HG02938 (cell line): Measurements from ENCODE around the gene BAIAP2.

Experiments used
- ATAC-seq: cut with Tn5 transposase; IDR thresholded peaks from one replicate; pipeline ENCODE4 v1.9.1; 2021; ENCODE audit warnings: mild to moderate bottlenecking, moderate library complexity; ENCODE audit not compliant: unreplicated experiment

Gene BAIAP2

DNA sequence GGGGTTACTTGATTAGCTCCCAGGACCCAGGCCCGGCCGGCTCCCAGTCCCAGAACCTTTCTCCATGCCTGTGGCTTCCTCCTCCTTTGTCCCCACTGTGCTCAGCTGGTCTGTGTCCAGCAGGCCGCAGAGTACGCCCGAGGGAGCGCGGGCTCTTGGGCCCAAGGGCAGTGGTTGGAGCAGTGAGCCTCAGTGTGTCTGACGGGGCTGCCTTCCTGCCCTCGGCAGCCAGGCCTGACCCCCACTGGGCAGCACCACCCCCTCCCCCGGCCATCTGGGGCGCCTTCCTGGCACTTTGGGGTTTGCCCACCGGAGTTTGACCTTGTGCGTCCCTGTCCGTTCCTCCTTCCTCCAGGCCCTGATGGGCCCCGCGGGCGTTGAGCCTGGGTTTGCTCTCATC, 67.9 kb downstream of the BAIAP2 start:
- no peak for ATAC-seq

DNA sequence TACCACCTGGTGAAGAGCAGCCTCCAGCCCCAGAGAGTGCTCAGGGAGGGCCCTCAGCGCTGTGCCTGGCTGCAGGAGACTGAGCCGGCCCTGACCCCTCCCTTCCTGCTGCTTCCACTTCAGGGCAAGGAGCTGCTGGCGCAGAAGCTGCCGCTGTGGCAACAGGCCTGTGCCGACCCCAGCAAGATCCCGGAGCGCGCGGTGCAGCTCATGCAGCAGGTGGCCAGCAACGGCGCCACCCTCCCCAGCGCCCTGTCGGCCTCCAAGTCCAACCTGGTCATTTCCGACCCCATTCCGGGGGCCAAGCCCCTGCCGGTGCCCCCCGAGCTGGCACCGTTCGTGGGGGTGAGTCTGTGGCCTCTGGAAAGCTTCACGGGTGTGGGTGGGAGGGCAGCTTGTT, 68.4 kb downstream of the BAIAP2 start:
- ATAC-seq = no peak

DNA sequence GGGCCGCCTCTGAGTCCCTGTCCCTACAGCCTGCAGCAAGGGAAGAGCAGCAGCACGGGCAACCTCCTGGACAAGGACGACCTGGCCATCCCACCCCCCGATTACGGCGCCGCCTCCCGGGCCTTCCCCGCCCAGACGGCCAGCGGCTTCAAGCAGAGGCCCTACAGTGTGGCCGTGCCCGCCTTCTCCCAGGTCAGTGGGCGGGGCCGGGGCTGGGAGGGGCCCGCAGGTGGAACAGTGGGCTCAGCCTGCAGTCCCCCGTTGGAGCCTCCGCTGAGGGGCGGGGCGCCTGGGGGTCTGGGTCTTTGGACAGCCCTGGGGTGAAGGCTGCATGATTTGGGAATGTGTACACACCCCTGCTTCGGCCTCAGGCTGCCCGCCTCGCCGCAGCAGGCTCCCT, 71.8 kb downstream of the BAIAP2 start:
- no peak for ATAC-seq

DNA sequence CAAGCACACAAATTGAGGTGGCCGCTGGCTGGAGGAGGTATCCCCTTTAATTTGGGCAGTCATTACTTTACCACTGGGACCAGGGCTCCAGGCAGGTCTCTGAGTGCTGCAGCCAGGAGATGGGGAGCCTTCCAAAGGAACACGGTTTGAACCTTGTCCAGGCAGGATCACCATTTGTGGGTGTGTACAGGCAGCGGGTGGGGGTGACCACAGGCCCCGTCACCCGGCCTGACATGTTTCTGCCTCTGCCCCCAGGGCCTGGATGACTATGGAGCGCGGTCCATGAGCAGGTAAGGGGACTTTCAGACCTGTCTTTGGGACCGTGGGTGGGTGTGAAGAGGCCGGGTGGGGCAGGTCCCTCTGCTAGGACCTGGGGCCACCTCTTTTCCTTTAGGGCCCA, 73.3 kb downstream of the BAIAP2 start:
- no peak for ATAC-seq

DNA sequence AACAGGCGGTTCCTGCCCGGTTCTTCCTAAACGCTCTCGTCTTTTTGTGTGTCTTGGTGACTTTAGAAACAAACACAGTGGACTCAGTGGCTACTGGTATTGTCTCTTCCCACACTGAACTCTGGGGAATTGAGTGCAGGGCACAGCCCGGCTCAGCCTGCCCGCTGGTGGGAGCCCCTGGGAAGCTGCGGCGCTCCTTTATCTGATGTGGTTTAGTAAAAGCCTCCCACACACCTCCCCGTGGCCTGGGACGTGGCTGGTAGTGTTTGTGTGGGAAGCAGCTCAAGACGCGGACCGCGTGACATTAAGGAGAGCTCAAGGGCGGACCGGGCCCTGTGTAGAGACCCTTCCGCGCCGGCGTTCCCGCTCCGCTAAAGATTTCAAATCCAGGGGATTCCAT, 75.0 kb downstream of the BAIAP2 start:
- ATAC-seq = no peak

DNA sequence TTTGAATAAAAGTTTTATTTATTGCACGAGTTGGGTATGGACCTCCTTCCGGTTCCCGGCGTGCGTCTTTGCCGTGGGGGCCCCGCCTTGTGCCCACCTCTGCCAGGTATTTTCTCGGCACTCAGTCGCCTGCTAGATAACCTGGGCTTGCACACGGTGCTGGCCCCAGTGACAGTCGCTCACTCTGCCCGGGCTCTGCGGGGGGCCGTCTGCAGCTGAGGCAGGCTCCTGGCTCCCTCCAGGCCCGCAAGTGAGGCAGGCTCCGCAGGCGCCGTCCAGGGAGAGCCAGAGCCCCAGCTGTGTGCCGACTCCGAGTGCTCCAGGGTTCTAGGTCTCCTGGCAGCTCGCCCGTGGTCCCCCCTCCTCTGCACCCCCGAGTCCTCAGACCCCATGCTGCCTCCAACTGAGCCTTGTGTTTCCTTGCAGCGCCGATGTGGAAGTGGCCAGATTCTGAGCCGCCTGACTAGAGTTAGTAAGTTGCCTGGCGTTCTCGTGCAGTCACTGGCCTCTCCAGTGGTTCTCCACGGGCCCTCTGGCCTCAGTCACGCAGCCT, 75.6 kb downstream of the BAIAP2 start:
- ATAC-seq = no peak

DNA sequence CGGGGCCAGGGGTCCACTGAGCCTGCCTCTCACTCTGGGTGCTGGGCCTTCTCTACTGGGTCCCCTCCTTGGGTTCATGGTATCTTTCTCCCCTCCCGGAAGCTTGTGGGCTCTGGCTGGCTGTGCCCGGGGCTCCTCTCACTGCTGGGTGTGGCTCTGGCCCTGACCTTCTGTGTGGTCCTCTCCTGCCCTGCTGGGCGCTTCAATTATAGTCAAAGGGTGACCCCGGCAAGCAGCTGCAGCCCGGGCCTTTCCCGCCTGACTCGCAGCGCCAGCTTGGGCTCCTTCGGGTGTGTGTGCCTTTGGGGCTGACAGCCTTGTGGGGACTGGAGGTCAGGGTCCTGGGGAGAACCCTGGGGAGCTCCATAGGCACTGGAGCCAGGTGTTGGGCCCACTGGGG, 76.1 kb downstream of the BAIAP2 start:
- ATAC-seq = no peak

DNA sequence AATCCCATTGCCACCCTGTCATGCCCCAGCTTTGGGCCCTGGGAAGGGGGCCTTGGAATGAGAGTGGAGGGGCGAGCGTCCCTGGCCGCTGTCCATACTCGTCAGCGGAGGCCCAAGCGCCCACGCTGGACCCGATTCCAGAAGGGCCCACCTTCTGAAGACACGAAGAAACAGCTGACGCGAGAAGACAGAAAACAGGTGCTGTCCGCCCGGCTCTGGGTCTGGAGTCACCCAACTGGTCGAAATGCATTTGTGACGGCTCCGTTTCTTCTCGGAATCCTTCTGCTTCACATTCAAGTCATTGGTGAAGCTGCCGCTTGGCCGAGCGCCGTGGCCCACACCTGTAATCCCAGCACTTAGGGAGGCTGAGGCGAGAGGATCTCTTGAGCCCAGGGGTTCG, 77.5 kb downstream of the BAIAP2 start:
- no peak for ATAC-seq

DNA sequence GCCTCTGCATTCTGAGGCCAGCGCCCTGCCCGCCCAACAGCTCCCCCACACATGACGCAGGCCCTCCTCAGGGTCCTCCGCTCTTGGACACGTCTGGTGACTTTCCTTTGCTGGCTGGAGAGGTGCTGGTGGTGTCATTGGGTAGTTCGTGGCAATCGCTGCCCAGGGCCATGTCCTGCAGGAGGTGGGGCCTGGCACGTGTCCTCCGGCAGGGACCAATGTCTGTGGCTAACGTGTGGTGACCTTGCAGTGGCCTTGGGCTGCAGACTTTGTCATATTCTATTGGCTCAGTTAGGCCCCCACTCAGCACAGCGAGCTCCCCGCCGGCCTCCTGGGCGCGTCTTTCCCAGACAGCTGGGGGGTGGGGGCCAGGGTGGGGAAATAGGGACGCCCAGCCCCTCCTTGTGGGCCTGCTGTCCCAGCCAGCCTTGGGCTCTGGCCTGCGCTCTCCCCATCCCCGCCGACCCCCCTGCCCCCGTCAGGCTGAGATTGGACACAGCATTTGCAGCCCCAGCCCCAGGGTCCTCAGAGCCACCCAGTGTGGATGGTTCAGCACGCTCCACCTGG, 78.3 kb downstream of the BAIAP2 start:
- no peak for ATAC-seq

DNA sequence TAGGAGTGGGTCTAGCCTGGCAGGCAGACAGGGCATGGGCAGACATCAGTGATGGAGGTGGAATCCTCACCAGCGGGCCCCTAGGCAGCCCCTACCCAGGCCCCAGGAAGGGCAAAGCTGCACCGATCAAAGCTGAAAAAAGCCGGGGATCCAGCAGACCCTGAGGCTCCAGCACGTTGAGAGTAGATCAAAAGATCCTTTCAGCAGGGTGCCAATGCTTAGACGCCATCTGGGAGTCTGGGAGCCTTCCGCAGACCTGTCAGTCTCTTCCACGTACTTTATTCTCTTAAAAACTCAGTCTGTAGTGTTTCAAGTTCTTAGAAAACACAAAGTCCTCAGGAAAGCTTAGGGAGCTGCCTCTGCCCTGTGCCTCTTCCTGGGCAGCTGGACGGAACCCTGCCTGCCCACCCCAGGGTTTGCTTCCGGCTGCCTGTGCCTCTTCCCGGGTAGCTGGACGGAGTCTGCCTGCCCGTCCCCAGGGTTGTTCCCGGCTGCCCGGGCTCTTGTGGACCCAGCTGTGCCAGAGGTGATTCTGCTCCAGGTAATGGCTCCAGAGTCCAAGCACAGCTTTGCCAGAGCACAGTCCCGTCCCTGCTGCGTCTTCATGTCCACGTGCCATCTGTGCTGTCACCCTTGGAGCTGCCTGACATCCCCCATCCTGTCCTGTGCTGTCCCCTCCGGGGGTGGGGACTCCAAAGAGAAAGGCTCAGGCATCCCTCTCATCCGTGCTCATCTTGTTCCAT, 79.6 kb downstream of the BAIAP2 start:
- no peak for ATAC-seq

DNA sequence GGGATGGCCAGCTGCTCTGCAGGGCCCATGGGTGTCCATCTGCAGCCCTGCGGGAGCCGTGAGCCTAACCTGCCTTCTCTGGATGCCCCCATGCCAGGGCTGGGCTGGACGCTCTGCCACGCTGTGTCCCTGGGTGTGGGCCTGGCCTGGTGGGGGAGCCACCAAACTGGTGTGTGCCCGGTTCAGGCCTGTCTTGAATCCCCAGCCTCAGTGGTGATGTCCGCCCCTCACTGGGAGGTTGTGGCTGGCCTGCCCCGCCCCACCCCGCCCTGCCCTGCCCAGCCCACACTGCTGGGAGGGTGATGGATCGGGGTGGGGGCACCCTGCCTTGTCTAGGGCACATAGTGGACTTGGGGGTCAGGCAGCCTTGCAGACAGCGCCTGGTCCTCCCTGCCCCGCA, 80.3 kb downstream of the BAIAP2 start:
- no peak for ATAC-seq

DNA sequence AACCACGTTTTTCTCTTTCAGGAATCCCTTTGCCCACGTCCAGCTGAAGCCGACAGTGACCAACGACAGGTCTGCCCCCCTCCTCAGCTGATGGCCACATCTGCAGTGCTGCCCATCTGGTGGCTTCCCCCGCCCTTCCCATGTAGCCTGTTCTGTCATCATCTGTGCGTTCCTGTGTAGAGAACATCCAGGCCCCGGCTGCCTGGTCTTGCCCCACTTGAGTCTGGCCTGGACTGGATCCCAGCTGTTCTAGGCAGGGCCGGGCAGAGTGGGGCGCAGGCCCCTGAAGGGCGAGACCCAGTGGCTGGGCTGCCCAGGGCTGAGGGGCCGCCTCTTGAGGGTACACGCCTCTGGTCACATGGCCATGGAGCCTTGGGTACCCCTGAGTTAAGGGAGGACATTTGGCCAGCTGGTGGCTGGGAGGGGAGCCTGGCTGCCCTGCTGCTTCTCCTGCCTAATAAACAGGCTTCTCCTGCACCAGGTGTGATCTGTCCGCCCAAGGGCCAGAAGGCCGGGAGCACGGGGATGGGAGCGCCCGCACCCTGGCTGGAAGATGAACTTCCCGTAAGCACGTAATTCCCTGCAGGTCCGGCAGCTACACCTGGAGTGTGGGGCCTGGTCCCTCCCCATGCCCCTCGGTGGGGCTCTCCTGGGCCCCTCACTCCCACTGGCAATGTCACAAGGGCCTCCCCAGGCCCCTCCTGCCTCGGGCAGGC, 81.0 kb downstream of the BAIAP2 start:
- no peak for ATAC-seq

DNA sequence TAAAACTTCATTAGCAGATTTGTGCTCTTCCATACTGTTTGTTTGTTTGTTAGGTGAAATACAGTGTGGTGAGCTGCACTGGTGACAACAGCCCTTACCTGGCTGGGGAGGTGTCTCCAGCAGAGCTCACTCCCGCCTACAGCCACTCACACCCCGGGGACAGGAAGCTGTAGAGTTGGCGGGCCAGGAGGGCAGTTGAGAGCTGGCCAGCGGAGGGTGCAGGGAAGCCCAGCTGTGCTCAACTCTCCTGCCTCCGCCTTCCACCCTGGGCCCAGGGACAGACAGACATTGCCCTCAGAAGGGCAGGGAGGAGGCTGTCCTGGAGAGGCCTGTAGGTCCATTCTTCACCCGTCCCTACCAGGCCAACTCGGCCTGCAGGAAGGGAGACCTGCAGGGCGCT, 81.8 kb downstream of the BAIAP2 start:
- ATAC-seq = no peak

DNA sequence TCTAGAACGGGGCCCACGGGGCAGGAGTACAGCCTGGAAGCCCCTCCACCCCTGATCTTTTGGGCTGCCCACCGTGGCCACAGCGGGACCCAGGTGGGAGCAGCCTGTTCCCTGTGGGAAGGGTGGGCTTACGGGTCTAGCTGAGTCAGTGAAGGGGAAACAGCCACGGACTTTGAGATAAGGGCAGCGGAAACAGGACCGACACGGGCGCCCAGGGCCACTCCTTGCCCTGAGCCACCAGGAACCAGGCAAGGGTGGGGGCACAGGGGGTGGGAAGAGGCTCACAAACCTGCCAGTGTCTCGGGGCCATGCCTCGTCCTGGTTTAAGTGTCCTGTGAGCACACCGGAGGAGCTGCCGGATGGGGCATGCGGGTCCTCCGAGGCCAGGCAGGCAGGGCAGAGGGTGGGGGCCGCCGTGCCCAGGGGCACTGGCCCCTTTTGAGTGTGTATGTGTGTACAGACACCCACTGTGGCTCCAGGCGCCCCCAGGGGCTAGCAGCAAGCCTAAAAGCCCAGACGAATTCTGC, 82.8 kb downstream of the BAIAP2 start:
- ATAC-seq = no peak

DNA sequence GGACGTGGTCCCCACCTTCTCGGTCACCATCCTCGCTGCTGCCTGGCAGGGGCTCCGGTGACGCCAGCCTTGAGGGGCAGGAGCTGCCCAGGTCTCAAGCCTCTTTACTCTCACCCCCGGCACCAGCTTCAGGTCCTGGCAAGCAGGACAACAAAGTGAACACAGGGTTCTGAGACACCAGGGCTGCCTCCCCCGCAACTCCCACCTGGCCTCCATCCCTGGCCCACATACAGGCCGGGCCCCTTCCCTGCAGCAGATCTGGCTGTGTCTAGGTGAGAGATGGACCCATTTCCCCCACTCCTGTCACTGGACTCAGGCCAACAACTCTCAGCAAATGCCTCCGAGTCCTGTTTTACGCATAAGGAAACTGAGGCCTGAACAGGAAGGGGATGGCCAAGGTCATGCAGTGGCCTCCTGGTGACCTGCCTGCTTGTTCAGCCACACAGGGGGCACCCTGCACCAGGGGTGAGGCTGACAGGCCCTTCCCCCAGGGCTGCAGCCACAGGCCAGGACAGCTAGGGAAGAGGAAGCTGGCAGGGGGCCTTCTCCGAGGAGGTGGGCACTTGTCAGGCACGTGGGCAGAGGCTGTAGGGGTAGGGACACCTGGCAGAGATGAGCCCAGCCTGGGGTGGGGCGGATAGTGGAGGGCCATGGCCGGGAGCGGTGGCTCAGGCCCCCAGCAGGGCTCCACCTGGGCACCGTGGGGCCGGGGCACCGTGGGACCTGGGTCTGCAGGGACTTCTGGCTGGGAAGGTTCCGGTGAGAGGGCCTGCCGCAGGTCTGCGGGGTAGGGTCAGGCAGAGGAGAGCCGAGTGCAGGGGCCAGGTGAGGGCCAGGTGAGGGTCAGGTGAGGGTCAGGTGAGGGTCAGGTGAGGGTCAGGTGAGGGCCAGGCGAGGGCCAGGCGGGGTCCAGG, 83.6 kb downstream of the BAIAP2 start:
- ATAC-seq = no peak

DNA sequence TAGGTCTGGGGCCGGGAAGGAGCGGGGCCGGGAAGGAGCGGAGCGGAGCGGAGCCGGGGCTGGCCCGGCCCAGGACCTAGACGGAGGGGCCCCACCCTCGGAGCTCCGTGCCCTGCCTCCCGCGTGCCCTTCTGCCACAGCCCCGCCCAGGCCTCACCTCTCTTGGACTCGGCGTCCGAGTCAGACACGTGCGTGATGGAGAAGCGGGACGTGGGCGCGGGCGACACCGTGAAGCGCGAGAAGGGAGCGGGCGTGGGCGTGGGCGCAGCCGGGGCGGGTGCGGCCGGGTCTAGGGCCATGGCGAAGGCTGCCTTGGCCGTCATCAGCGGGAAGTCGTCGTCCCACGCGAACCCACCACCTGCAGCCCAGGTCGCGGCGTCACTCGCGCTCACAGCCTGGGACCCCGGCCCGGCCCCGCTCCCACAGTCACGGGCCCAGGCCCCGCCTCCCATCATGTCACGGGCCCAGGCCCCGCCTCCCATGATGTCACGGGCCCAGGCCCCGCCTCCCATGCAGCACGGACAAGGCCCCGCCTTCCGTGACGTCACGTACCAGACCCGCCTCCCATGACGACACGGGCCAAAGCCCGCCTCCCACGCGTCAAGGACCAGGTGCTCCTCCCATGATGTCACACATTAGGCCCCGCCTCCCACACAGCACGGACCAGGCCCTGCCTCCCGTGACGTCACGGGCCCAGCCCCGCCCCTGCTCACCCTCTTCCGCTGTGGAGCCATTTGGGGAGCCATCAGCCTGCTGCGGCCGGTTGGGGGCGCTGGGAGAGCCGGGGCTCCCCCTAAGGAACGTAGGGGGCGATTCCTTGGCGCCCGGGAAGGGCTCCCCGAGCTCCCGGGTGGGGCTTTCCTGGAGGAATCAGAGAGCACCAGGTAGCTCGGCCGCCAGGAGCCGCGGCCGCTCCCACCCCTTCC, 84.5 kb downstream of the BAIAP2 start:
- ATAC-seq = no peak

DNA sequence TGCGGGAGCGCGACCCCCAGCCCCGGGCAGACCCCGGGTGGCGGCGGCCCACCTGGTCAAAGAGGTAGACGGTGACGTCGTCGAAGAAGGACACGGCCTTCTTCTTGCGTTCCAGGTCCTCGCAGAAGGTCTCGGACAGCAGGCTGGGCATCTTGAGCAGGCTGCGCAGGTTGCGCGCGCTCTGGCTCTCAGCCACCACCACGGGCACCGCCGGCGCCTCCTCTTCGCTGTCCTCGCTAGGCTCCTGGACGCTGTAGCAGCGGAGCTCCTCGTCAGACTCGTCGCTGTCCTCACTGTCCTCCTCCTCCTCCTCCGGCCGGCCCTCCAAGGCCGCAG, 85.2 kb downstream of the BAIAP2 start:
- no peak for ATAC-seq

DNA sequence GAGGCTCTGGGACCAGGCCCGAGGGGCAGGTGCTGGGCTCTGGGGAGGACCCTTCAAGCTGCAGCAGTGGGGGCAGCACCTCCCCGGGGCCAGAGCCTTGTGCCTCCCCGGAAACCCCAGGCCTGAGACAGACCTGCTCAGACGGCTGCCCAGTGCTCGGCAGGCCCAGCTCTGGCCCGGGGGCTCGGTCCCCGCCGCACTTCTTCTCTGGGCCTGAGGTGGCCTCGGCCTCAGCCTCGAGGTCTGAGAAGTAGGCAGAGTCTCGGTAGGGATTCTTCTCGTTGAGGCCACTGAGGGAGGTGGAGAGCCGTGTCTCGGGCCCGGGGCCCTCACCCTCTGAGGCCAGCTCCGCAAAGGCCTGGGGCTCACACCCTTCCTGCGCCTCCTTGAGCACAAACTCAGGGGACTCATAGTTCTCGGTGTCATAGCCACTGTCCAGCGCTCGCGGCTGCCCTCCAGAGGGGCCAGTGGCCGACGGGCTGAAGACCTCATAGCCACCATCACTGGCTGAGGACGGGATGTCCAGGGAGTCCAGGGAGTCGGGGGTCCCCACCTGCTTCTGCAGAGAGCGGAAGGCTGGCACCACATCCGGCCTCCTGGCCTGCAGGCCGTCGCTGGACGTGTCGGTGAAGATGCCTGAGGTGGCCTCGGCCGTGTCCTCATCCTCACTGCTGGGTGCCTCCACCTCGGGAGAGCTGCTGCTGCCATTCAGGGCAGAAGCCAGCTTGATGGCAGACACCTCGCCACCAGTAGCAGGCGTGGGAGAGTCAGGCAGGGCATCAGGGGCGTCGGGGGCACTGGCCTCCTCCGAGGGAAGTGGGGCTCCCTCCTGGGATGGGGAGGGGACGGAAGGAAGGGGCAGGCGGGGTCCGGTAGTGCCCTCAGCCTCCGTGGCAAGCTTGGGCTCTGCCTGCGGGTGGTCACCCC, 86.0 kb downstream of the BAIAP2 start:
- ATAC-seq = no peak
